Measurements from ENCODE around the gene KIZ. TPM values are rescaled to one million over a fixed set of nuclear protein-coding genes. Genes with fewer than 3 reads are reported as not detected.

Gene KIZ
- total RNA-seq, 1 donor: 40.5 TPM

DNA sequence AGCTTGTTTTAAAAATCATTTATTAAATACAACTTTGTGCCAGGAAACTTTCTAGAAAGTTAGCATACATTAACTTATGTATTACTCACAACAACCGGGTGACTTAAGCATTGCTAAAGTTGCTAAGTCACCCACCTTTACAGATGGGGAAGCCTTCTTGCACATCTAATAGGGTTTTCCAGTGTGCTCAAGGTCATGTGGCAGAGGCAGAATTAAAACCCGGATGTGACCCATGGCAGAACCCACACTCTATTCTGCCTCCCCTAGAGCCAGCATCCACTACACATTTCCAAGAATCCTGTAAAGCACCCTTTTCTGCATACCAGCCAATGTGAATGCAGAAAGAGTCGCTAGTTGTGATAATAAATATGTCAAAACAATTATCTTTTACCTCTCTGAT lies 33.1 kb upstream of the KIZ start:
- Histone ChIP-seq H3K4me2 (ENCODE audit: insufficient read depth, low read length) (no peak overlapping the region), H2AFZ (ENCODE audit: low read length) (no peak overlapping the region), H3K27me3 (ENCODE audit: insufficient read depth, low read length) (peaks cover 17% of the 10 kb centered on the region), H4K20me1 (ENCODE audit: insufficient read depth, low read length) (no peaks in the 10 kb centered on the region), H3K36me3 (ENCODE audit: insufficient read depth, low read length) (no peaks in the 10 kb centered on the region), H3K27ac (ENCODE audit: low read depth, low read length) (no peak overlapping the region), H3K4me1 (ENCODE audit: insufficient read depth, low read length) (no peaks in the 10 kb centered on the region), H3K4me3 (ENCODE audit: insufficient read depth, low read length) (no peak overlapping the region), H3K9me3 (ENCODE audit: low read depth, low read length) (no peaks in the 10 kb centered on the region), H3K79me2 (ENCODE audit: insufficient read depth, low read length) (no peaks in the 10 kb centered on the region)
- no peak for DNase-seq (ENCODE audit: insufficient read length, low spot score, missing footprints)
- TF ChIP-seq, protein P1, sequence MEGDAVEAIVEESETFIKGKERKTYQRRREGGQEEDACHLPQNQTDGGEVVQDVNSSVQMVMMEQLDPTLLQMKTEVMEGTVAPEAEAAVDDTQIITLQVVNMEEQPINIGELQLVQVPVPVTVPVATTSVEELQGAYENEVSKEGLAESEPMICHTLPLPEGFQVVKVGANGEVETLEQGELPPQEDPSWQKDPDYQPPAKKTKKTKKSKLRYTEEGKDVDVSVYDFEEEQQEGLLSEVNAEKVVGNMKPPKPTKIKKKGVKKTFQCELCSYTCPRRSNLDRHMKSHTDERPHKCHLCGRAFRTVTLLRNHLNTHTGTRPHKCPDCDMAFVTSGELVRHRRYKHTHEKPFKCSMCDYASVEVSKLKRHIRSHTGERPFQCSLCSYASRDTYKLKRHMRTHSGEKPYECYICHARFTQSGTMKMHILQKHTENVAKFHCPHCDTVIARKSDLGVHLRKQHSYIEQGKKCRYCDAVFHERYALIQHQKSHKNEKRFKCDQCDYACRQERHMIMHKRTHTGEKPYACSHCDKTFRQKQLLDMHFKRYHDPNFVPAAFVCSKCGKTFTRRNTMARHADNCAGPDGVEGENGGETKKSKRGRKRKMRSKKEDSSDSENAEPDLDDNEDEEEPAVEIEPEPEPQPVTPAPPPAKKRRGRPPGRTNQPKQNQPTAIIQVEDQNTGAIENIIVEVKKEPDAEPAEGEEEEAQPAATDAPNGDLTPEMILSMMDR (IDR thresholded peaks at IDR 0.05; ENCODE audit: extremely low read depth, low read depth, low read length): no peak

DNA sequence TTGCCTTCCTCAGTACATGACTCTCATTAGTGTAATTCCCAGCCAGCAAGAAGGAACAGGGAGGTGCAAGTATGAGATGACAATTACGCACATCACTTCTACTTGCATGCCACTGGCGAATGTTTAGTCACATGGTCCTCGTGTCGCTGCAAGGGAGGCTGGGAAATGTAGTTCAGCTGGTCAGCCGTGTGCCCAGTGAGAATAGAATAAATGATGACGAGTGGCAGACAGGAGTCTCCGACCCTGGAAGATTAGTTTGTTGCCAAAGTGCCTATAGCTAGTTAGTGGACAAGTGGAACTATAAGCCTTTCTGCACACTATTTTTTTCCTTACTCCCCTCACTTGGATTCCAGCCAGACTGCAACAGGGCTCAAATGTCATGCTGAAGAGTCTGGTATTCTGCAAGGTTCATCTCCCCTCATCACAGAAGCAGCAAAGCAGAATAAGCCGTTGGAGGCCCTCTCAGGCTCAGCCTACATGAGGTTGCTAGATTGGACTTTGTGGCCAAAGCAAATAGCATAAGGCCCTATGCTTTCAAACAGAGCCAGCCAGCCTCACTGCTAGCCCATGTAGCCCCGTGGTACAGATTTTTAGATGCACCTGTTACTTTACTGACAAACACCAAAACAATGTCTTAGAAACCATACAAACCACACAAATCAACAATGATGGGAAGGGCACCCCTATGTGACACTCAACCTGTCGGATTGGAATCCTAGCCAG lies 29.4 kb upstream of the KIZ start:
- Histone ChIP-seq H3K27me3 (ENCODE audit: insufficient read depth, low read length) (peaks cover 49% of the 10 kb centered on the region), H3K4me1 (ENCODE audit: insufficient read depth, low read length) (peaks cover 4% of the 10 kb centered on the region), H3K9me3 (ENCODE audit: low read depth, low read length) (no peaks in the 10 kb centered on the region), H3K79me2 (ENCODE audit: insufficient read depth, low read length) (no peaks in the 10 kb centered on the region), H3K4me2 (ENCODE audit: insufficient read depth, low read length) (peak overlapping the region; percentile 4), H3K27ac (ENCODE audit: low read depth, low read length) (no peak overlapping the region), H3K36me3 (ENCODE audit: insufficient read depth, low read length) (no peaks in the 10 kb centered on the region), H4K20me1 (ENCODE audit: insufficient read depth, low read length) (no peaks in the 10 kb centered on the region), H2AFZ (ENCODE audit: low read length) (no peak overlapping the region), H3K4me3 (ENCODE audit: insufficient read depth, low read length) (no peak overlapping the region)
- TF ChIP-seq, protein P1 (IDR thresholded peaks at IDR 0.05; ENCODE audit: extremely low read depth, low read depth, low read length): no peak
- DNase-seq (ENCODE audit: insufficient read length, low spot score, missing footprints): peak; percentile 77

DNA sequence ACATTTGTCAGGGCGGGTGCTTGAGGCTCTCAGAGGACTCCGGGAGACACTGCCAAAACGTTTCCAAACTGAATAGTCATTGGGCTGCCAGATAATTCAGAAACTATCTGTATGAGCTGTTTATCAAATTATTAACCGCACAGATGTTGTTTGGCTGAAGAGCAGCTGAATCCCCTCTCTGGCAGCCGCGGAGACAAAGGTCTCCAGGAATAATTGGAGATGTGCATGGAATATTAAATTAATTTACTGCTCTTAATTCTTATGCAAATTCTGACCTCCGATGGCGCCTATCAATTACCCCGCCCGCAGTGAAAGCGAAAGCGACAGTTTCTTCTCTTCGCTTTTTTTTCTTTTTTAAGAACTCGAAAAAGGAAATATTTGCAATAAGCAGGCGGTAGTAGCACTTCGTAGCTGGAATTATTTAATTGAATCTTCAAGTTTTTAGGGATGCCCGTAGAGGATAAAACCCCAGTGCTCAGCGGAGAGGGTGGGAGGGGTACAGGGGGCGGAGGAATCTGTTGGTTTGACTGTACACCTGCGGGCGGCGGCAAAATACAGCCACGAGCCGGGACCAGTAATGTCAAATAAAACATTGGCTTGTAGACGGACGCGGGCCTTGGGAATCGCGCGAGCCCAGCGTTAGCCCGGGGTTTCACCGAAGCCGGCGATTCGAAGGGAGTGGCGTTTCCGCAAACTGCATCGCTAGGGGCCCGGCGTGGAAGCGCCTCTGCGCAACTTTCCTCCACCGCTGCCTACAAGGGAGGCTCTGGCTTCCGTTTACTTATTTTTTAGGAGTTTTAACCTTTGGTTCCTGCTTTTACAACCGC lies 25.9 kb upstream of the KIZ start:
- H3K4me2 ChIP-seq (ENCODE audit: insufficient read depth, low read length): peak overlapping the region; percentile 60
- H3K36me3 ChIP-seq (ENCODE audit: insufficient read depth, low read length): no peaks in the 10 kb centered on the region
- H3K4me1 ChIP-seq (ENCODE audit: insufficient read depth, low read length): peaks cover 4% of the 10 kb centered on the region
- peaks cover 71% of the 10 kb centered on the region for H3K27me3 ChIP-seq (ENCODE audit: insufficient read depth, low read length)
- TF ChIP-seq, protein P1 (IDR thresholded peaks at IDR 0.05; ENCODE audit: extremely low read depth, low read depth, low read length): no peak
- H3K9me3 ChIP-seq (ENCODE audit: low read depth, low read length): no peaks in the 10 kb centered on the region
- H3K79me2 ChIP-seq (ENCODE audit: insufficient read depth, low read length): no peaks in the 10 kb centered on the region
- H2AFZ ChIP-seq (ENCODE audit: low read length): no peak overlapping the region
- no peak overlapping the region for H3K27ac ChIP-seq (ENCODE audit: low read depth, low read length)
- DNase-seq (ENCODE audit: insufficient read length, low spot score, missing footprints): peak; percentile 39
- peak overlapping the region; percentile 47 for H3K4me3 ChIP-seq (ENCODE audit: insufficient read depth, low read length)
- H4K20me1 ChIP-seq (ENCODE audit: insufficient read depth, low read length): no peaks in the 10 kb centered on the region
